ENCODE data around the gene MIB2. TPM values are rescaled to one million over a fixed set of nuclear protein-coding genes. Genes with fewer than 3 reads are reported as not detected.
"Not testable (repeated sequence)": the region's sequence is repeated elsewhere in the genome, so short reads cannot be mapped to it uniquely, and the experiment has no call there.

MIB2 gene
- total and polyA plus RNA-seq, 2 donors: 20.9 to 74.5 TPM

- H3K4me3 ChIP-seq (ENCODE audit: low read depth, low read length): no peak overlapping the region
- H3K4me1 ChIP-seq (ENCODE audit: insufficient read depth): no peaks in the 10 kb centered on the region
- 87% methylated on average over 27 of the region's 27 CpGs for WGBS
- peaks cover 8% of the 10 kb centered on the region for H3K36me3 ChIP-seq (ENCODE audit: insufficient read depth)
- no peak overlapping the region for H3K27ac ChIP-seq (ENCODE audit: low read depth)
- DNase-seq (ENCODE audit: extremely low spot score): no peak
Measured at GRCh38 chr1:1671365-1672119, 56.2 kb downstream of the MIB2 start.

- H3K36me3 ChIP-seq (ENCODE audit: insufficient read depth): peaks cover 7% of the 10 kb centered on the region
- DNase-seq (ENCODE audit: extremely low spot score): no peak
Measured at GRCh38 chr1:1672181-1672965, 57.1 kb downstream of the MIB2 start.

GRCh38 chr1:1674806-1675205 lies 59.5 kb downstream of the MIB2 start:
- DNase-seq (ENCODE audit: extremely low spot score); H3K36me3 ChIP-seq (ENCODE audit: insufficient read depth); H3K4me1 ChIP-seq (ENCODE audit: insufficient read depth); H3K27ac ChIP-seq (ENCODE audit: low read depth); H3K4me3 ChIP-seq (ENCODE audit: low read depth, low read length): not testable (repeated sequence)
- WGBS: 80% methylated on average over 20 of the region's 21 CpGs

More at GRCh38 chr1:1672181-1672965, 57.1 kb downstream of the MIB2 start:
- Histone ChIP-seq H3K4me3 (ENCODE audit: low read depth, low read length) (no peak overlapping the region), H3K27ac (ENCODE audit: low read depth) (no peak overlapping the region), H3K4me1 (ENCODE audit: insufficient read depth) (no peaks in the 10 kb centered on the region)
- WGBS: 95% methylated on average over 25 of the region's 25 CpGs

- not testable (repeated sequence) for H3K4me1 ChIP-seq (ENCODE audit: insufficient read depth); H3K27ac ChIP-seq (ENCODE audit: low read depth); DNase-seq (ENCODE audit: extremely low spot score); H3K4me3 ChIP-seq (ENCODE audit: low read depth, low read length); H3K36me3 ChIP-seq (ENCODE audit: insufficient read depth)
- WGBS: 96% methylated on average over 15 of the region's 18 CpGs
Measured at GRCh38 chr1:1675218-1675617, 59.9 kb downstream of the MIB2 start.

- H3K4me3 ChIP-seq (ENCODE audit: low read depth, low read length); H3K27ac ChIP-seq (ENCODE audit: low read depth); DNase-seq (ENCODE audit: extremely low spot score); H3K36me3 ChIP-seq (ENCODE audit: insufficient read depth); H3K4me1 ChIP-seq (ENCODE audit: insufficient read depth): not testable (repeated sequence)
- 75% methylated on average over 6 of the region's 21 CpGs for WGBS
Measured at GRCh38 chr1:1676087-1676486, 60.8 kb downstream of the MIB2 start.

- WGBS: 82% methylated on average over 39 of the region's 39 CpGs
- Histone ChIP-seq H3K27ac (ENCODE audit: low read depth) (no peak overlapping the region), H3K4me1 (ENCODE audit: insufficient read depth) (no peaks in the 10 kb centered on the region), H3K36me3 (ENCODE audit: insufficient read depth) (no peaks in the 10 kb centered on the region), H3K4me3 (ENCODE audit: low read depth, low read length) (no peak overlapping the region)
- no peak for DNase-seq (ENCODE audit: extremely low spot score)
Measured at GRCh38 chr1:1677718-1678580, 62.6 kb downstream of the MIB2 start.

GRCh38 chr1:1678581-1679380 lies 63.5 kb downstream of the MIB2 start:
- DNase-seq (ENCODE audit: extremely low spot score): no peak
- Histone ChIP-seq H3K27ac (ENCODE audit: low read depth) (no peak overlapping the region), H3K4me3 (ENCODE audit: low read depth, low read length) (no peak overlapping the region), H3K36me3 (ENCODE audit: insufficient read depth) (no peaks in the 10 kb centered on the region), H3K4me1 (ENCODE audit: insufficient read depth) (no peaks in the 10 kb centered on the region)
- WGBS: 72% methylated on average over 24 of the region's 24 CpGs

Other genes with a start within 250 kb of the MIB2 start
- gene AURKAIP1, start 240.3 kb upstream of the MIB2 start, total RNA-seq: 20.7 TPM
- gene AURKAIP1, start 240.3 kb upstream of the MIB2 start, polyA plus RNA-seq: 158 TPM
- gene CCNL2, start 216.2 kb upstream of the MIB2 start, total RNA-seq: 226 TPM
- gene CCNL2, start 216.2 kb upstream of the MIB2 start, polyA plus RNA-seq: 146 TPM
- gene MRPL20, start 208.2 kb upstream of the MIB2 start, total RNA-seq: 55.1 TPM
- gene MRPL20, start 208.2 kb upstream of the MIB2 start, polyA plus RNA-seq: 183 TPM
- gene ANKRD65, start 194.2 kb upstream of the MIB2 start, total RNA-seq: 5.8 TPM
- 17.7 TPM for gene ANKRD65, start 194.2 kb upstream of the MIB2 start, polyA plus RNA-seq
- 15.2 TPM for gene VWA1, start 179.8 kb upstream of the MIB2 start, total RNA-seq
- gene VWA1, start 179.8 kb upstream of the MIB2 start, polyA plus RNA-seq: 214 TPM
- gene ATAD3C, start 165.8 kb upstream of the MIB2 start, total RNA-seq: 0.26 TPM
- 3.3 TPM for gene ATAD3C, start 165.8 kb upstream of the MIB2 start, polyA plus RNA-seq
- 11.3 TPM for gene ATAD3B, start 143.7 kb upstream of the MIB2 start, total RNA-seq
- gene ATAD3B, start 143.7 kb upstream of the MIB2 start, polyA plus RNA-seq: 14.3 TPM
- 7.1 TPM for gene ATAD3A, start 103.3 kb upstream of the MIB2 start, total RNA-seq
- gene ATAD3A, start 103.3 kb upstream of the MIB2 start, polyA plus RNA-seq: 18.8 TPM
- gene TMEM240, start 74.9 kb upstream of the MIB2 start, total RNA-seq: 6.7 TPM
- 31.0 TPM for gene TMEM240, start 74.9 kb upstream of the MIB2 start, polyA plus RNA-seq
- gene SSU72, start 40.6 kb upstream of the MIB2 start, total RNA-seq: 38.5 TPM
- gene SSU72, start 40.6 kb upstream of the MIB2 start, polyA plus RNA-seq: 83.5 TPM
- 0.58 TPM for gene FNDC10, start 15.4 kb upstream of the MIB2 start, total RNA-seq
- gene FNDC10, start 15.4 kb upstream of the MIB2 start, polyA plus RNA-seq: 2.2 TPM
- gene MMP23B, start 16.7 kb downstream of the MIB2 start, total RNA-seq: 45.6 TPM
- gene MMP23B, start 16.7 kb downstream of the MIB2 start, polyA plus RNA-seq: 35.7 TPM
- 6.5 TPM for gene CDK11B, start 43.5 kb downstream of the MIB2 start, total RNA-seq
- gene CDK11B, start 43.5 kb downstream of the MIB2 start, polyA plus RNA-seq: 44.5 TPM
- gene SLC35E2B, start 77.3 kb downstream of the MIB2 start, total RNA-seq: 29.9 TPM
- 34.5 TPM for gene SLC35E2B, start 77.3 kb downstream of the MIB2 start, polyA plus RNA-seq
- gene CDK11A, start 108.9 kb downstream of the MIB2 start, total RNA-seq: 15.2 TPM
- 20.2 TPM for gene CDK11A, start 108.9 kb downstream of the MIB2 start, polyA plus RNA-seq
- gene NADK, start 163.0 kb downstream of the MIB2 start, total RNA-seq: 28.0 TPM
- gene NADK, start 163.0 kb downstream of the MIB2 start, polyA plus RNA-seq: 57.9 TPM